Adipose tissue (tissue), 3 donors: ENCODE results near the gene REEP6. TPM values are rescaled to one million over a fixed set of nuclear protein-coding genes. Genes with fewer than 3 reads are reported as not detected.
"Not testable (repeated sequence)": the region's sequence is repeated elsewhere in the genome, so short reads cannot be mapped to it uniquely, and the experiment has no call there.

Experiments used
- H3K27ac ChIP-seq: one replicate; pipeline ENCODE4 v1.5.1; 2013; ENCODE audit warnings: low read depth, low read length
- WGBS, 3 donors: extraction: QIAGEN DNeasy Blood & Tissue Kit; methylation state at CpG; one replicate each; pipeline ENCODE4 v1.1.7; 2013; 5-methylcytosine and 5-hydroxymethylcytosine counted together
- polyA plus RNA-seq, 3 donors: library from polyadenylated mRNA; stranded (reverse); fragments of 200-250 nt; gene quantifications; one replicate each; pipeline ENCODE4 v1.2.3, GENCODE V29; 2013
- donor health status: healthy with polysubstance abuse.
- donor health status: Bipolar disorder and iron deficiency.
- donor health status: healthy.

REEP6 gene
- polyA plus RNA-seq, 3 donors = 5.5 to 30.5 (median 12.5) TPM

- H3K27ac ChIP-seq = no peak overlapping the region
- 73 to 86% (median 80%) methylated on average over 26 to 27 of the region's 27 CpGs for WGBS, 3 donors
These were observed 36.8 kb downstream of the REEP6 start for GRCh38 chr19:1527650-1528309.

GRCh38 chr19:1528596-1529429 lies 37.8 kb downstream of the REEP6 start:
- H3K27ac ChIP-seq = no peak overlapping the region
- 66 to 84% (median 78%) methylated on average over 17 to 21 of the region's 23 CpGs for WGBS, 3 donors

- no peak overlapping the region for H3K27ac ChIP-seq
- WGBS, 3 donors = 67 to 82% (median 80%) methylated on average over 14 to 16 of the region's 16 CpGs
These were observed 38.4 kb downstream of the REEP6 start for GRCh38 chr19:1529430-1529816.

GRCh38 chr19:1530856-1531255 lies 39.9 kb downstream of the REEP6 start:
- 89 to 92% (median 91%) methylated on average over 11 of the region's 11 CpGs for WGBS, 3 donors
- not testable (repeated sequence) for H3K27ac ChIP-seq

- no peak overlapping the region for H3K27ac ChIP-seq
- 80 to 90% (median 89%) methylated on average over 11 of the region's 11 CpGs for WGBS, 3 donors
These were observed 40.6 kb downstream of the REEP6 start for GRCh38 chr19:1531587-1531986.

- no peak overlapping the region for H3K27ac ChIP-seq
- WGBS, 3 donors = 85 to 91% (median 89%) methylated on average over 9 of the region's 9 CpGs
These were observed 41.0 kb downstream of the REEP6 start for GRCh38 chr19:1532003-1532402.

GRCh38 chr19:1533510-1534150 lies 42.6 kb downstream of the REEP6 start:
- H3K27ac ChIP-seq = no peak overlapping the region
- 60 to 78% (median 77%) methylated on average over 16 to 23 of the region's 23 CpGs for WGBS, 3 donors

GRCh38 chr19:1534972-1535371 lies 44.0 kb downstream of the REEP6 start:
- 80 to 89% (median 88%) methylated on average over 14 of the region's 14 CpGs for WGBS, 3 donors
- no peak overlapping the region for H3K27ac ChIP-seq

- WGBS, 3 donors = 92 to 95% (median 93%) methylated on average over 7 of the region's 7 CpGs
- not testable (repeated sequence) for H3K27ac ChIP-seq
These were observed 44.7 kb downstream of the REEP6 start for GRCh38 chr19:1535699-1536098.

- 19 to 41% (median 29%) methylated on average over 15 of the region's 15 CpGs for WGBS, 3 donors
- no peak overlapping the region for H3K27ac ChIP-seq
These were observed 48.0 kb downstream of the REEP6 start for GRCh38 chr19:1538978-1539377.

GRCh38 chr19:1539749-1540148 lies 48.8 kb downstream of the REEP6 start:
- 75 to 91% (median 84%) methylated on average over 11 of the region's 11 CpGs for WGBS, 3 donors
- not testable (repeated sequence) for H3K27ac ChIP-seq

GRCh38 chr19:1540365-1540925 lies 49.5 kb downstream of the REEP6 start:
- no peak overlapping the region for H3K27ac ChIP-seq
- WGBS, 3 donors = 24 to 39% (median 27%) methylated on average over 17 of the region's 17 CpGs

Other genes starting within 250 kb of the REEP6 start
- 100 to 1,000 TPM; 217 to 303 (median 219) TPM for gene ATP5F1D, start 249.4 kb upstream of the REEP6 start, polyA plus RNA-seq
- 10 to 100 TPM; 22.8 to 95.5 (median 75.0) TPM for gene MIDN, start 242.6 kb upstream of the REEP6 start, polyA plus RNA-seq
- 100 to 1,000 TPM; 346 to 568 (median 388) TPM for gene CIRBP, start 221.8 kb upstream of the REEP6 start, polyA plus RNA-seq
- gene FAM174C, start 215.7 kb upstream of the REEP6 start, polyA plus RNA-seq = 10 to 100 TPM; 44.9 to 75.8 (median 55.0) TPM
- gene EFNA2, start 205.3 kb upstream of the REEP6 start, polyA plus RNA-seq = not detected
- 100 to 1,000 TPM in 2 of 3 donors, 10 to 100 TPM in 1; 97.5 to 211 (median 110) TPM for gene NDUFS7, start 107.3 kb upstream of the REEP6 start, polyA plus RNA-seq
- gene GAMT, start 89.6 kb upstream of the REEP6 start, polyA plus RNA-seq = 10 to 100 TPM; 15.4 to 52.7 (median 17.7) TPM
- 10 to 100 TPM; 38.4 to 79.9 (median 70.1) TPM for gene DAZAP1, start 83.6 kb upstream of the REEP6 start, polyA plus RNA-seq
- 1,000 to 10,000 TPM; 2,434 to 3,362 (median 3,351) TPM for gene RPS15, start 52.8 kb upstream of the REEP6 start, polyA plus RNA-seq
- gene APC2, start 41.1 kb upstream of the REEP6 start, polyA plus RNA-seq = under 1 TPM in 2 of 3 donors, not detected in 1; 0.06 TPM
- 10 to 100 TPM; 16.5 to 28.6 (median 24.3) TPM for gene C19orf25, start 12.0 kb upstream of the REEP6 start, polyA plus RNA-seq
- gene PCSK4, start 831 bp upstream of the REEP6 start, polyA plus RNA-seq = 1 to 10 TPM; 1.2 to 3.5 (median 2.4) TPM
- gene ADAMTSL5, start 21.8 kb downstream of the REEP6 start, polyA plus RNA-seq = under 1 TPM; 0.55 to 0.90 (median 0.89) TPM
- gene PLK5, start 32.9 kb downstream of the REEP6 start, polyA plus RNA-seq = under 1 TPM in 1 of 3 donors, not detected in 2; 0.07 TPM
- gene MEX3D, start 77.1 kb downstream of the REEP6 start, polyA plus RNA-seq = 1 to 10 TPM; 5.3 to 7.7 (median 6.7) TPM
- 10 to 100 TPM; 29.2 to 87.3 (median 73.1) TPM for gene MBD3, start 101.7 kb downstream of the REEP6 start, polyA plus RNA-seq
- 100 to 1,000 TPM in 2 of 3 donors, 10 to 100 TPM in 1; 64.5 to 179 (median 163) TPM for gene UQCR11, start 114.3 kb downstream of the REEP6 start, polyA plus RNA-seq
- gene TCF3, start 161.4 kb downstream of the REEP6 start, polyA plus RNA-seq = 10 to 100 TPM; 23.3 to 28.8 (median 26.2) TPM